Neuron (in vitro differentiated cells): Measurements from ENCODE around the gene TMEM187.

Experiments used
- H2AFZ ChIP-seq: one replicate; pipeline ENCODE4 v1.6.1; 2013; ENCODE audit warnings: low read depth, mild to moderate bottlenecking, inconsistent platforms, low read length, moderate library complexity
- H3K27me3 ChIP-seq: one replicate; pipeline ENCODE4 v1.6.1; 2013; ENCODE audit warnings: low read length; ENCODE audit not compliant: insufficient read depth
- H3K36me3 ChIP-seq: one replicate; pipeline ENCODE4 v1.6.1; 2013; ENCODE audit warnings: low read length; ENCODE audit not compliant: insufficient read depth
- H3K4me1 ChIP-seq: one replicate; pipeline ENCODE4 v1.6.1; 2013; ENCODE audit warnings: low read length; ENCODE audit not compliant: insufficient read depth
- H3K4me3 ChIP-seq: 2 replicates; pipeline ENCODE4 v1.5.1; 2013; ENCODE audit warnings: mild to moderate bottlenecking, low read length, moderate library complexity
- H3K9me3 ChIP-seq: one replicate; pipeline ENCODE4 v1.6.1; 2013; ENCODE audit warnings: low read length

The TMEM187 gene

GRCh38 chrX:153953342-153953830 lies 19.2 kb upstream of the TMEM187 start:
- no peak overlapping the region for H3K4me3 ChIP-seq
- H2AFZ ChIP-seq, result no peak overlapping the region
- peaks cover 14% of the 10 kb centered on the region for H3K4me1 ChIP-seq
- peaks cover 73% of the 10 kb centered on the region for H3K36me3 ChIP-seq
- no peaks in the 10 kb centered on the region for H3K9me3 ChIP-seq
- H3K27me3 ChIP-seq, result no peaks in the 10 kb centered on the region

- peaks cover 79% of the 10 kb centered on the region for H3K36me3 ChIP-seq
Observed at GRCh38 chrX:153953892-153954557, 18.5 kb upstream of the TMEM187 start.

GRCh38 chrX:153954558-153955227 lies 17.9 kb upstream of the TMEM187 start:
- peaks cover 79% of the 10 kb centered on the region for H3K36me3 ChIP-seq
- no peaks in the 10 kb centered on the region for H3K27me3 ChIP-seq
- no peaks in the 10 kb centered on the region for H3K9me3 ChIP-seq
- no peak overlapping the region for H3K4me3 ChIP-seq
- no peak overlapping the region for H2AFZ ChIP-seq
- H3K4me1 ChIP-seq, result peaks cover 4% of the 10 kb centered on the region

More at GRCh38 chrX:153953892-153954557, 18.5 kb upstream of the TMEM187 start:
- Histone ChIP-seq H3K27me3 (no peaks in the 10 kb centered on the region), H3K4me1 (peaks cover 8% of the 10 kb centered on the region), H3K9me3 (no peaks in the 10 kb centered on the region), H2AFZ (no peak overlapping the region), H3K4me3 (no peak overlapping the region)

- Histone ChIP-seq H3K4me3 (no peak overlapping the region), H3K4me1 (no peaks in the 10 kb centered on the region), H3K9me3 (no peaks in the 10 kb centered on the region), H3K36me3 (peaks cover 79% of the 10 kb centered on the region), H2AFZ (no peak overlapping the region), H3K27me3 (no peaks in the 10 kb centered on the region)
Observed at GRCh38 chrX:153955228-153955732, 17.3 kb upstream of the TMEM187 start.

- no peak overlapping the region for H2AFZ ChIP-seq
- no peaks in the 10 kb centered on the region for H3K4me1 ChIP-seq
- no peaks in the 10 kb centered on the region for H3K27me3 ChIP-seq
- H3K9me3 ChIP-seq, result no peaks in the 10 kb centered on the region
- H3K36me3 ChIP-seq, result peaks cover 80% of the 10 kb centered on the region
- H3K4me3 ChIP-seq, result no peak overlapping the region
Observed at GRCh38 chrX:153956044-153956907, 16.3 kb upstream of the TMEM187 start.

GRCh38 chrX:153957224-153957623 lies 15.3 kb upstream of the TMEM187 start:
- peaks cover 81% of the 10 kb centered on the region for H3K36me3 ChIP-seq

GRCh38 chrX:153958605-153959004 lies 13.9 kb upstream of the TMEM187 start:
- H3K4me1 ChIP-seq, result no peaks in the 10 kb centered on the region
- H3K27me3 ChIP-seq, result no peaks in the 10 kb centered on the region
- no peak overlapping the region for H3K4me3 ChIP-seq
- no peaks in the 10 kb centered on the region for H3K9me3 ChIP-seq
- no peak overlapping the region for H2AFZ ChIP-seq
- H3K36me3 ChIP-seq, result peaks cover 84% of the 10 kb centered on the region

More at GRCh38 chrX:153957224-153957623, 15.3 kb upstream of the TMEM187 start:
- Histone ChIP-seq H3K9me3 (no peaks in the 10 kb centered on the region), H3K27me3 (no peaks in the 10 kb centered on the region), H3K4me3 (no peak overlapping the region), H2AFZ (no peak overlapping the region), H3K4me1 (no peaks in the 10 kb centered on the region)

GRCh38 chrX:153959649-153960048 lies 12.9 kb upstream of the TMEM187 start:
- Histone ChIP-seq H3K36me3 (peaks cover 81% of the 10 kb centered on the region), H3K27me3 (no peaks in the 10 kb centered on the region), H2AFZ (no peak overlapping the region), H3K9me3 (no peaks in the 10 kb centered on the region), H3K4me1 (no peaks in the 10 kb centered on the region), H3K4me3 (no peak overlapping the region)

- Histone ChIP-seq H2AFZ (no peak overlapping the region), H3K9me3 (no peaks in the 10 kb centered on the region), H3K27me3 (no peaks in the 10 kb centered on the region), H3K4me1 (no peaks in the 10 kb centered on the region), H3K36me3 (peaks cover 80% of the 10 kb centered on the region), H3K4me3 (no peak overlapping the region)
Observed at GRCh38 chrX:153960077-153960476, 12.5 kb upstream of the TMEM187 start.

GRCh38 chrX:153960786-153961185 lies 11.8 kb upstream of the TMEM187 start:
- no peaks in the 10 kb centered on the region for H3K4me1 ChIP-seq
- no peaks in the 10 kb centered on the region for H3K27me3 ChIP-seq
- no peak overlapping the region for H2AFZ ChIP-seq
- H3K4me3 ChIP-seq, result no peak overlapping the region
- H3K36me3 ChIP-seq, result peaks cover 75% of the 10 kb centered on the region
- H3K9me3 ChIP-seq, result no peaks in the 10 kb centered on the region

GRCh38 chrX:153961292-153961691 lies 11.3 kb upstream of the TMEM187 start:
- Histone ChIP-seq H2AFZ (no peak overlapping the region), H3K4me1 (no peaks in the 10 kb centered on the region), H3K4me3 (no peak overlapping the region), H3K36me3 (peaks cover 70% of the 10 kb centered on the region), H3K9me3 (no peaks in the 10 kb centered on the region), H3K27me3 (no peaks in the 10 kb centered on the region)

- H3K9me3 ChIP-seq, result no peaks in the 10 kb centered on the region
- peaks cover 51% of the 10 kb centered on the region for H3K36me3 ChIP-seq
- H3K27me3 ChIP-seq, result no peaks in the 10 kb centered on the region
- no peak overlapping the region for H3K4me3 ChIP-seq
- no peak overlapping the region for H2AFZ ChIP-seq
- peaks cover 16% of the 10 kb centered on the region for H3K4me1 ChIP-seq
Observed at GRCh38 chrX:153963546-153963945, 9.0 kb upstream of the TMEM187 start.

GRCh38 chrX:153964105-153964504 lies 8.4 kb upstream of the TMEM187 start:
- no peaks in the 10 kb centered on the region for H3K9me3 ChIP-seq
- H3K36me3 ChIP-seq, result peaks cover 45% of the 10 kb centered on the region
- H3K4me1 ChIP-seq, result peaks cover 22% of the 10 kb centered on the region
- no peaks in the 10 kb centered on the region for H3K27me3 ChIP-seq
- H2AFZ ChIP-seq, result no peak overlapping the region
- H3K4me3 ChIP-seq, result no peak overlapping the region
